ENCODE measurements around the gene GCLC. TPM values are rescaled to one million over a fixed set of nuclear protein-coding genes. Genes with fewer than 3 reads are reported as not detected.

The GCLC gene
- total RNA-seq, 1 experiment from 2014 or later = 108 TPM

GRCh38 chr6:53458105-53458866 lies 86.6 kb downstream of the GCLC start:
- DNase-seq (ENCODE audit: unreplicated experiment) = no peak
- no peaks in the 10 kb centered on the region for H3K27me3 Mint-ChIP-seq (ENCODE audit: insufficient read depth, unreplicated experiment)
- no peaks in the 10 kb centered on the region for H3K9me3 Mint-ChIP-seq (ENCODE audit: unreplicated experiment)
- no peak overlapping the region for H3K4me3 Mint-ChIP-seq (ENCODE audit: unreplicated experiment)
- no peaks in the 10 kb centered on the region for H3K36me3 Mint-ChIP-seq (ENCODE audit: insufficient read depth, unreplicated experiment)
- no TSS peak for BruUV-seq (replicated peaks)
- peaks cover 31% of the 10 kb centered on the region for H3K4me1 Mint-ChIP-seq (ENCODE audit: insufficient read depth, unreplicated experiment)
- intact Hi-C loops (cut with micrococcal nuclease) = no loop called here
- POLR2A ChIA-PET = interaction anchor here (1.1 to 2.9 kb wide), 3 partner anchors 8 to 26 kb away, joined by 3 to 16 read pairs (median 3); no protein-coding TSS in a partner anchor
- no peak for TF ChIP-seq CTCF (IDR thresholded peaks at IDR 0.05; ENCODE audit: unreplicated experiment)
- no peak overlapping the region for H3K27ac Mint-ChIP-seq (ENCODE audit: low read depth, unreplicated experiment)
- CTCF ChIA-PET = interaction anchor here (0.7 to 1.6 kb wide), 5 partner anchors 8 to 286 kb away, joined by 3 to 6 read pairs (median 5); no protein-coding TSS in a partner anchor

- BruUV-seq (replicated peaks) = no TSS peak
- ChIA-PET CTCF (interaction anchor here (0.6 to 1.6 kb wide), 5 partner anchors 9 to 462 kb away, joined by 3 to 6 read pairs (median 5); partner anchors contain the start of gene GSTA4), POLR2A (interaction anchor here (0.6 to 2.9 kb wide), 5 partner anchors 10 to 108 kb away, joined by 3 to 16 read pairs (median 3); partner anchors contain the start of gene ELOVL5)
- TF ChIP-seq CTCF (IDR thresholded peaks at IDR 0.05; ENCODE audit: unreplicated experiment) = no peak
- Mint-ChIP-seq H3K27me3 (ENCODE audit: insufficient read depth, unreplicated experiment) (no peaks in the 10 kb centered on the region), H3K4me1 (ENCODE audit: insufficient read depth, unreplicated experiment) (peaks cover 24% of the 10 kb centered on the region), H3K36me3 (ENCODE audit: insufficient read depth, unreplicated experiment) (no peaks in the 10 kb centered on the region), H3K4me3 (ENCODE audit: unreplicated experiment) (no peak overlapping the region), H3K9me3 (ENCODE audit: unreplicated experiment) (no peaks in the 10 kb centered on the region), H3K27ac (ENCODE audit: low read depth, unreplicated experiment) (peak overlapping the region; percentile 39)
- intact Hi-C loops (cut with micrococcal nuclease) = no loop called here
- no peak for DNase-seq (ENCODE audit: unreplicated experiment)
These were observed 88.1 kb downstream of the GCLC start for GRCh38 chr6:53456809-53457208.

- Mint-ChIP-seq H3K4me1 (ENCODE audit: insufficient read depth, unreplicated experiment) (peaks cover 16% of the 10 kb centered on the region), H3K4me3 (ENCODE audit: unreplicated experiment) (no peak overlapping the region), H3K27me3 (ENCODE audit: insufficient read depth, unreplicated experiment) (no peaks in the 10 kb centered on the region), H3K9me3 (ENCODE audit: unreplicated experiment) (no peaks in the 10 kb centered on the region), H3K27ac (ENCODE audit: low read depth, unreplicated experiment) (no peak overlapping the region), H3K36me3 (ENCODE audit: insufficient read depth, unreplicated experiment) (no peaks in the 10 kb centered on the region)
- DNase-seq (ENCODE audit: unreplicated experiment) = no peak
- intact Hi-C loops (cut with micrococcal nuclease) = no loop called here
- ChIA-PET POLR2A (interaction anchor here (2.9 kb wide), 1 partner anchor 11 kb away, joined by 16 read pairs; no protein-coding TSS in a partner anchor), CTCF (interaction anchor here (0.6 kb wide), 1 partner anchor 1185 kb away, joined by 3 read pairs; no protein-coding TSS in a partner anchor)
- no TSS peak for BruUV-seq (replicated peaks)
- TF ChIP-seq CTCF (IDR thresholded peaks at IDR 0.05; ENCODE audit: unreplicated experiment) = no peak
These were observed 89.2 kb downstream of the GCLC start for GRCh38 chr6:53455678-53456077.

- Mint-ChIP-seq H3K4me3 (ENCODE audit: unreplicated experiment) (no peak overlapping the region), H3K27me3 (ENCODE audit: insufficient read depth, unreplicated experiment) (no peaks in the 10 kb centered on the region), H3K4me1 (ENCODE audit: insufficient read depth, unreplicated experiment) (no peaks in the 10 kb centered on the region), H3K9me3 (ENCODE audit: unreplicated experiment) (no peaks in the 10 kb centered on the region), H3K27ac (ENCODE audit: low read depth, unreplicated experiment) (no peak overlapping the region), H3K36me3 (ENCODE audit: insufficient read depth, unreplicated experiment) (no peaks in the 10 kb centered on the region)
- ChIA-PET CTCF (interaction anchor here (0.8 to 1.0 kb wide), 2 partner anchors 18 to 33 kb away, joined by 3 read pairs; no protein-coding TSS in a partner anchor), POLR2A (interaction anchor here (1.0 to 1.7 kb wide), 2 partner anchors 14 to 15 kb away, joined by 3 to 9 read pairs; no protein-coding TSS in a partner anchor)
- DNase-seq (ENCODE audit: unreplicated experiment) = no peak
- intact Hi-C loops (cut with micrococcal nuclease) = no loop called here
- BruUV-seq (replicated peaks) = no TSS peak
- TF ChIP-seq CTCF (IDR thresholded peaks at IDR 0.05; ENCODE audit: unreplicated experiment) = no peak
These were observed 93.7 kb downstream of the GCLC start for GRCh38 chr6:53451165-53451564.

All from MCF 10A (cell line).